Right cardiac atrium (tissue), 5 donors: ENCODE data around the gene ACTR3. TPM values are rescaled to one million over a fixed set of nuclear protein-coding genes. Genes with fewer than 3 reads are reported as not detected.

Experiments
- ATAC-seq, 2 donors: fragments of 200-7000 bp; cut with Tn5 transposase; one replicate each; pipeline versions ENCODE4 v1.8.0 to v1.9.1; 2020; ENCODE audit warnings: moderate library complexity in 2 of 2, mild to moderate bottlenecking in 1 of 2
- DNase-seq, 3 donors: peaks; one replicate each; pipeline ENCODE4 v3.0.0-alpha.2; 2020
- H3K27ac ChIP-seq: one replicate; pipeline ENCODE4 v1.5.1; 2013; ENCODE audit warnings: mild to moderate bottlenecking, low read length, control low read depth, moderate library complexity
- H3K27me3 ChIP-seq: one replicate; pipeline ENCODE4 v1.6.1; 2013; ENCODE audit not compliant: control insufficient read depth, insufficient read depth
- H3K4me1 ChIP-seq: one replicate; pipeline ENCODE4 v1.6.1; 2013; ENCODE audit warnings: low read length; ENCODE audit not compliant: control insufficient read depth, insufficient read depth
- H3K4me3 ChIP-seq: one replicate; pipeline ENCODE4 v1.5.1; 2013; ENCODE audit warnings: low read length, control low read depth
- H3K9me3 ChIP-seq: one replicate; pipeline ENCODE4 v1.6.1; 2013; ENCODE audit warnings: low read length; ENCODE audit not compliant: control insufficient read depth
- WGBS: extraction: QIAGEN DNeasy Blood & Tissue Kit; methylation state at CpG from one replicate; pipeline ENCODE4 v1.1.7; 2013; 5-methylcytosine and 5-hydroxymethylcytosine counted together
- intact Hi-C, 4 donors: fragments of 100-400 bp; cut with DNase I; formaldehyde crosslinking; loops; one replicate each; pipeline versions ENCODE4 v1.11.0 to v1.14.0; 2022 to 2023
- polyA plus RNA-seq: library from polyadenylated mRNA; stranded (reverse); fragments of 200-250 nt; gene quantifications from one replicate; pipeline ENCODE4 v1.2.3, GENCODE V29; 2013
- total RNA-seq, 4 donors: library from RNA; stranded (reverse); fragmentation: NEBNext Ultra II Directional; extraction: Animal tissue kit (Norgen Biotek cat#: 25700); gene quantifications; one replicate each; pipeline ENCODE4 v1.2.1, GENCODE V29; 2021
- donor health status: healthy with polysubstance abuse.
- donor health status: DM: no; HTN: yes; CAD: no.
- donor health status: DM: no; HTN: no; CAD: no.
- donor health status: DM: no; HTN: yes; CAD: no; lungs with severe emphysema.
- donor health status: DM: yes; HTN: yes; CAD: no.

ACTR3 gene
- total and polyA plus RNA-seq, 5 donors, result 42.3 to 168 (median 136) TPM

GRCh38 chr2:113966171-113966570 is 76.3 kb downstream of the ACTR3 start:
- ATAC-seq (no peak), DNase-seq (no peak)
- intact Hi-C loops, result no loop called here
- H3K4me1 ChIP-seq, result no peaks in the 10 kb centered on the region
- H3K27ac ChIP-seq, result no peak overlapping the region
- H3K4me3 ChIP-seq, result no peak overlapping the region
- no peaks in the 10 kb centered on the region for H3K27me3 ChIP-seq
- H3K9me3 ChIP-seq, result no peaks in the 10 kb centered on the region
- WGBS, result 73% methylated on average over 5 of the region's 5 CpGs

GRCh38 chr2:113966832-113967231 is 76.9 kb downstream of the ACTR3 start:
- no peaks in the 10 kb centered on the region for H3K4me1 ChIP-seq
- WGBS, result 27% methylated on average over 5 of the region's 5 CpGs
- ATAC-seq (peak; percentile 62 to 72), DNase-seq (no peak)
- H3K27me3 ChIP-seq, result no peaks in the 10 kb centered on the region
- intact Hi-C loops, result no loop called here
- no peaks in the 10 kb centered on the region for H3K9me3 ChIP-seq
- H3K4me3 ChIP-seq, result no peak overlapping the region
- H3K27ac ChIP-seq, result no peak overlapping the region

GRCh38 chr2:113967272-113967671 is 77.4 kb downstream of the ACTR3 start:
- DNase-seq (no peak), ATAC-seq (no peak)
- H3K27ac ChIP-seq, result no peak overlapping the region
- 93% methylated on average over 1 of the region's 1 CpG for WGBS
- intact Hi-C loops, result no loop called here
- no peaks in the 10 kb centered on the region for H3K27me3 ChIP-seq
- no peaks in the 10 kb centered on the region for H3K4me1 ChIP-seq
- no peaks in the 10 kb centered on the region for H3K9me3 ChIP-seq
- no peak overlapping the region for H3K4me3 ChIP-seq

GRCh38 chr2:113972766-113973165 is 82.9 kb downstream of the ACTR3 start:
- no peak for DNase-seq
- H3K9me3 ChIP-seq, result no peaks in the 10 kb centered on the region
- intact Hi-C loops, result loop anchor here in 2 of 4 donors (10.0 kb wide), 1 partner anchor 582 kb away; no protein-coding TSS in a partner anchor
- H3K27me3 ChIP-seq, result no peaks in the 10 kb centered on the region
- H3K27ac ChIP-seq, result no peak overlapping the region
- WGBS, result 89% methylated on average over 3 of the region's 3 CpGs
- H3K4me3 ChIP-seq, result no peak overlapping the region
- ATAC-seq, result no peak
- no peaks in the 10 kb centered on the region for H3K4me1 ChIP-seq

- intact Hi-C loops, result loop anchor here in 2 of 4 donors (10.0 kb wide), 1 partner anchor 581 kb away; no protein-coding TSS in a partner anchor
- no peak overlapping the region for H3K4me3 ChIP-seq
These were observed 83.9 kb downstream of the ACTR3 start for GRCh38 chr2:113973810-113974209.

GRCh38 chr2:113974727-113975126 is 84.8 kb downstream of the ACTR3 start:
- Histone ChIP-seq H3K27me3 (no peaks in the 10 kb centered on the region), H3K27ac (no peak overlapping the region), H3K9me3 (no peaks in the 10 kb centered on the region), H3K4me3 (no peak overlapping the region), H3K4me1 (no peaks in the 10 kb centered on the region)
- intact Hi-C loops, result loop anchor here in 3 of 4 donors (5.0 to 10.0 kb wide), 2 partner anchors 578 to 580 kb away; no protein-coding TSS in a partner anchor
- DNase-seq (no peak), ATAC-seq (no peak)
- WGBS, result 63% methylated on average over 4 of the region's 4 CpGs

More at GRCh38 chr2:113973810-113974209, 83.9 kb downstream of the ACTR3 start:
- Histone ChIP-seq H3K4me1 (no peaks in the 10 kb centered on the region), H3K9me3 (no peaks in the 10 kb centered on the region), H3K27me3 (no peaks in the 10 kb centered on the region), H3K27ac (no peak overlapping the region)
- no peak for ATAC-seq
- no peak for DNase-seq
- WGBS, result 74% methylated on average over 4 of the region's 4 CpGs

GRCh38 chr2:113976277-113976928 is 86.5 kb downstream of the ACTR3 start:
- no peaks in the 10 kb centered on the region for H3K9me3 ChIP-seq
- H3K27me3 ChIP-seq, result no peaks in the 10 kb centered on the region
- intact Hi-C loops, result loop anchor here in 3 of 4 donors (5.0 to 10.0 kb wide), 2 partner anchors 576 to 578 kb away; no protein-coding TSS in a partner anchor
- 86% methylated on average over 7 of the region's 7 CpGs for WGBS
- no peaks in the 10 kb centered on the region for H3K4me1 ChIP-seq
- ATAC-seq (no peak), DNase-seq (no peak)
- H3K27ac ChIP-seq, result no peak overlapping the region
- no peak overlapping the region for H3K4me3 ChIP-seq

- no peaks in the 10 kb centered on the region for H3K27me3 ChIP-seq
- ATAC-seq (no peak), DNase-seq (no peak)
- intact Hi-C loops, result loop anchor here in 3 of 4 donors (5.0 to 10.0 kb wide), 2 partner anchors 575 to 578 kb away; no protein-coding TSS in a partner anchor
- 87% methylated on average over 8 of the region's 8 CpGs for WGBS
- no peak overlapping the region for H3K27ac ChIP-seq
- H3K4me1 ChIP-seq, result no peaks in the 10 kb centered on the region
- no peak overlapping the region for H3K4me3 ChIP-seq
- no peaks in the 10 kb centered on the region for H3K9me3 ChIP-seq
These were observed 87.3 kb downstream of the ACTR3 start for GRCh38 chr2:113977060-113977659.

GRCh38 chr2:113977660-113978523 is 88.0 kb downstream of the ACTR3 start:
- intact Hi-C loops, result loop anchor here in 3 of 4 donors (5.0 to 10.0 kb wide), 2 partner anchors 574 to 577 kb away; no protein-coding TSS in a partner anchor
- ATAC-seq (peak in 1 of 2 donors; percentile 17), DNase-seq (no peak)

GRCh38 chr2:113978524-113979190 is 88.8 kb downstream of the ACTR3 start:
- intact Hi-C loops, result loop anchor here in 3 of 4 donors (5.0 to 10.0 kb wide), 2 partner anchors 574 to 576 kb away; no protein-coding TSS in a partner anchor
- ATAC-seq (no peak), DNase-seq (no peak)
- no peak overlapping the region for H3K27ac ChIP-seq
- WGBS, result 96% methylated on average over 20 of the region's 20 CpGs
- no peak overlapping the region for H3K4me3 ChIP-seq
- H3K27me3 ChIP-seq, result no peaks in the 10 kb centered on the region
- no peaks in the 10 kb centered on the region for H3K4me1 ChIP-seq
- no peaks in the 10 kb centered on the region for H3K9me3 ChIP-seq

More at GRCh38 chr2:113977660-113978523, 88.0 kb downstream of the ACTR3 start:
- Histone ChIP-seq H3K4me1 (no peaks in the 10 kb centered on the region), H3K27me3 (no peaks in the 10 kb centered on the region), H3K9me3 (no peaks in the 10 kb centered on the region), H3K27ac (no peak overlapping the region), H3K4me3 (no peak overlapping the region)
- WGBS, result 53% methylated on average over 16 of the region's 16 CpGs
